Osteocyte (in vitro differentiated cells): ENCODE results near the gene PPHLN1. TPM values are rescaled to one million over a fixed set of nuclear protein-coding genes. Genes with fewer than 3 reads are reported as not detected.
A peak's percentile ranks its signal among the peaks of the same experiment; 100 is the strongest.
"Not testable (repeated sequence)": the region's sequence is repeated elsewhere in the genome, so short reads cannot be mapped to it uniquely, and the experiment has no call there.

Experiments
- DNase-seq: peaks from one replicate; pipeline ENCODE4 v3.0.0; 2021; ENCODE audit warnings: mixed read lengths; ENCODE audit not compliant: unreplicated experiment; ENCODE audit errors: extremely low spot score
- H3K27ac Mint-ChIP-seq: one replicate; pipeline ENCODE4 v1.8.0; 2021; ENCODE audit warnings: mild to moderate bottlenecking, mixed read lengths; ENCODE audit not compliant: unreplicated experiment
- H3K27me3 Mint-ChIP-seq: one replicate; pipeline ENCODE4 v1.8.0; 2021; ENCODE audit warnings: mixed read lengths; ENCODE audit not compliant: unreplicated experiment
- H3K36me3 Mint-ChIP-seq: one replicate; pipeline ENCODE4 v1.8.0; 2021; ENCODE audit warnings: mixed read lengths; ENCODE audit not compliant: unreplicated experiment
- H3K4me1 Mint-ChIP-seq: one replicate; pipeline ENCODE4 v1.8.0; 2021; ENCODE audit warnings: mixed read lengths; ENCODE audit not compliant: unreplicated experiment
- H3K4me3 Mint-ChIP-seq: one replicate; pipeline ENCODE4 v1.8.0; 2021; ENCODE audit warnings: mild to moderate bottlenecking, moderate library complexity, mixed read lengths; ENCODE audit not compliant: unreplicated experiment
- H3K9me3 Mint-ChIP-seq: one replicate; pipeline ENCODE4 v1.8.0; 2021; ENCODE audit warnings: mixed read lengths; ENCODE audit not compliant: unreplicated experiment
- total RNA-seq: library from RNA; stranded (reverse); gene quantifications from 2 replicates; pipeline ENCODE4 v1.2.1, GENCODE V29; 2021
- TF ChIP-seq, protein P1 (sequence below): fragments of 200-600 bp; sonication (generic); IDR thresholded peaks from 2 replicates; pipeline ENCODE4 v1.5.0; 2021; ENCODE audit warnings: antibody characterized with exemption, mild to moderate bottlenecking, moderate library complexity

PPHLN1 gene
- total RNA-seq, 1 donor from 2014 or later: 56.6 TPM

DNA sequence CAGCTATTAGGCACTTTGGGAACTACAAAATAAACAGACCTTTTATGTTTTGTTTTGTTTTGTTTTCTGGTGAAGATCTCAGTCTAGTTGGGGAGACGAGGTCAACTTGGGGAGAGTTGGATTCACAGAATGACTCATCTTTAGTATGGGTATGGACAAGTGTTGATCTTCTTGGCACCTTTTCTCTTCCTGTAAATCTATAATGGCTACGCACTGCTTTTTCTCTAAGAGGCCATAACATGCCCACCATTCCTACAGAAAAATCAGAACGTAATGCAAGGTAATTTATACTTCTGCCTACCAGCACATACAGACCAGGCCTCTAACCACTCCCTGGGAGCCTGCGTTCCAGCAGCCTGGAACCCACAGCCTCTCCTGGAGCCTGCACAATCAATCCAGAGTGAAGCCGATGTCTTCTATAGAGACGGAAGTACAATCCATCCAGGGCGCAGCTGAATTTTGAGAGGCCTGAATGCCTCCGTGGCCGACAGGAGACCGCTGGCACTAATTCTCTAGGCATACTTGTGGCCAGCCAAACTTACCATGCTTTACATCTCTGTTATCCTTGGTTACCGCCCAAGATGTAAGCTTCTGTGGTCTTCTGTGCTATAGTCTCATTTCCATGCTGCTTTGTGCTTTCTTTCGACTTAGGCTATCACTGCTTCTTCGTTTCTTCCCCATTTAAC is 717 bp downstream of the PPHLN1 start:
- peaks cover 28% of the 10 kb centered on the region for H3K4me1 Mint-ChIP-seq
- H3K9me3 Mint-ChIP-seq: no peaks in the 10 kb centered on the region
- TF ChIP-seq, protein P1, sequence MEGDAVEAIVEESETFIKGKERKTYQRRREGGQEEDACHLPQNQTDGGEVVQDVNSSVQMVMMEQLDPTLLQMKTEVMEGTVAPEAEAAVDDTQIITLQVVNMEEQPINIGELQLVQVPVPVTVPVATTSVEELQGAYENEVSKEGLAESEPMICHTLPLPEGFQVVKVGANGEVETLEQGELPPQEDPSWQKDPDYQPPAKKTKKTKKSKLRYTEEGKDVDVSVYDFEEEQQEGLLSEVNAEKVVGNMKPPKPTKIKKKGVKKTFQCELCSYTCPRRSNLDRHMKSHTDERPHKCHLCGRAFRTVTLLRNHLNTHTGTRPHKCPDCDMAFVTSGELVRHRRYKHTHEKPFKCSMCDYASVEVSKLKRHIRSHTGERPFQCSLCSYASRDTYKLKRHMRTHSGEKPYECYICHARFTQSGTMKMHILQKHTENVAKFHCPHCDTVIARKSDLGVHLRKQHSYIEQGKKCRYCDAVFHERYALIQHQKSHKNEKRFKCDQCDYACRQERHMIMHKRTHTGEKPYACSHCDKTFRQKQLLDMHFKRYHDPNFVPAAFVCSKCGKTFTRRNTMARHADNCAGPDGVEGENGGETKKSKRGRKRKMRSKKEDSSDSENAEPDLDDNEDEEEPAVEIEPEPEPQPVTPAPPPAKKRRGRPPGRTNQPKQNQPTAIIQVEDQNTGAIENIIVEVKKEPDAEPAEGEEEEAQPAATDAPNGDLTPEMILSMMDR: no peak
- DNase-seq: no peak
- peak overlapping the region; percentile 97 for H3K27ac Mint-ChIP-seq
- H3K36me3 Mint-ChIP-seq: peaks cover 6% of the 10 kb centered on the region
- H3K4me3 Mint-ChIP-seq: peak overlapping the region; percentile 98
- H3K27me3 Mint-ChIP-seq: no peaks in the 10 kb centered on the region

- Mint-ChIP-seq H3K4me1 (peaks cover 28% of the 10 kb centered on the region), H3K9me3 (no peaks in the 10 kb centered on the region), H3K36me3 (peaks cover 2% of the 10 kb centered on the region), H3K27me3 (no peaks in the 10 kb centered on the region), H3K4me3 (peak overlapping the region; percentile 98), H3K27ac (peak overlapping the region; percentile 97)
- TF ChIP-seq, protein P1: no peak
- no peak for DNase-seq
Measured at GRCh38 chr12:42327227-42327590, 1.2 kb downstream of the PPHLN1 start.

- not testable (repeated sequence) for H3K27me3 Mint-ChIP-seq, H3K27ac Mint-ChIP-seq, H3K36me3 Mint-ChIP-seq, H3K9me3 Mint-ChIP-seq, H3K4me3 Mint-ChIP-seq, DNase-seq
- peaks cover 26% of the 10 kb centered on the region for H3K4me1 Mint-ChIP-seq
Measured at GRCh38 chr12:42330097-42330496, 4.1 kb downstream of the PPHLN1 start.

GRCh38 chr12:42332301-42333285 is 6.6 kb downstream of the PPHLN1 start:
- Mint-ChIP-seq H3K27ac (no peak overlapping the region), H3K4me3 (no peak overlapping the region), H3K27me3 (no peaks in the 10 kb centered on the region), H3K4me1 (peaks cover 14% of the 10 kb centered on the region), H3K9me3 (no peaks in the 10 kb centered on the region), H3K36me3 (peaks cover 6% of the 10 kb centered on the region)
- TF ChIP-seq, protein P1: peak; percentile 73
- DNase-seq: no peak

GRCh38 chr12:42336286-42336685 is 10.3 kb downstream of the PPHLN1 start:
- Mint-ChIP-seq H3K27ac (no peak overlapping the region), H3K4me1 (peaks cover 3% of the 10 kb centered on the region), H3K36me3 (peaks cover 18% of the 10 kb centered on the region), H3K27me3 (no peaks in the 10 kb centered on the region), H3K9me3 (no peaks in the 10 kb centered on the region), H3K4me3 (no peak overlapping the region)
- TF ChIP-seq, protein P1: no peak
- DNase-seq: no peak
